ENCODE data around the gene DOK4.
A peak's percentile ranks its signal among the peaks of the same experiment; 100 is the strongest.

Gene DOK4

GRCh38 chr16:57485916-57486857 is at the start of gene DOK4:
Gene DOK4, minus strand, starts transcription at chr16:57486493. Its CDS starts 6,986 bp downstream, at chr16:57479507.
- DNase-seq = peak; percentile 84

DNA sequence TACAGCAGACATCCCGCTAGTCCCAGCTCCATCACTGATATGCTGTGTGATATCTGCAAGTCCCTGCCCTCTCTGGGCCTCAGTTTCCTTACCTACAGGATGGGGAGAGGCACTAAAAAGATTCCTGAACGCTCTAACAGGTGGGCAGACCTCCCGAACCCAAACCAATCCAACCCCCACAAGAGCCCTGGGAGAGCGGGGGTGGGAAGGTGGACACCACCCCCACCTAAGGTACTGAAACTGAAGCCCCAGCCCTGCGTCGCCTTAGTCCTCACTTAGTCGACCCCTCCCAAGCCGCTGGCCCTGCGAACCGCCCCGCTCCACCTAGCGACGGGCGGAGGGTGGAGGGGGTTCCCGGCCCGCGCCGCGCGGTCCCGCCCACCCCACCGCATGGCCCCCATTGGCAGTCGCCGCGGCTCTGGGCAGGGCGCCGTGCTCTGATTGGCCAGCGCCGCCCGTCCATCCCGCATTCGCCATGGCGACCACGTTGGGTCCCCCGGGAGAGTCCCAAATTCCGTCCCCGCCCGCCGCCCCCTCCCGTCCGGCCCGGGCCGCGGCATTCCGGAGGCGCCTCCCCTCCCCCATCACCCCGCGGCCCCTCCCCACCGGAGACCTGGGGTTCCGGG is 49.5 kb upstream of the DOK4 start:
- DNase-seq = peak; percentile 94

- DNase-seq = no peak
Observed at GRCh38 chr16:57534881-57535658, 48.8 kb upstream of the DOK4 start.

DNA sequence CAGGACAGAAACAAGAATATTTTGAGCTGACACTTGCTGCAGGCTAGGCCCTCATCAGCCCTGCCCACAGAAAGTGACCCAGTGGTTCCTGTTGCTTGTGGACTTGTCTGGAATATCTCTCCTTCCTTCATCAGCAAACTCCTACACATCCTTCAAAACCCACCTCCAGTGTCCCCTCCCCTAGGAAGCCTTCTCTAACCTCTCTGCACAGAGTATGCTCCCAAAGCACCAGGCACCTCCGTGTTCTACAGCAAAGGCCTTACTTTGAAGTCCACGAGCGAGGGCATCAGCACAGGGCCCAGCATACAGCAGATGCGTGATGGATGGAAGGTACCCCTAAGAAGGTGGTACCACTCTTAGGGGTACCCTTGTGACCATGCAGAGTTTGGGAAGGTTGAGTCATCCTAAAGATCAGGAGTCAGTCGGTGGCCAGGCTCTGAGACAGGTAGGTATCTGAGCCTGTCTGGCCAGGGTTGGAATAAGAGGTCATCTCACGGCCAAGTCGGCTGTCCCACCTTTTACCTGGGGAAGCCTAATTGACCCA is 48.1 kb upstream of the DOK4 start:
- no peak for DNase-seq

DNA sequence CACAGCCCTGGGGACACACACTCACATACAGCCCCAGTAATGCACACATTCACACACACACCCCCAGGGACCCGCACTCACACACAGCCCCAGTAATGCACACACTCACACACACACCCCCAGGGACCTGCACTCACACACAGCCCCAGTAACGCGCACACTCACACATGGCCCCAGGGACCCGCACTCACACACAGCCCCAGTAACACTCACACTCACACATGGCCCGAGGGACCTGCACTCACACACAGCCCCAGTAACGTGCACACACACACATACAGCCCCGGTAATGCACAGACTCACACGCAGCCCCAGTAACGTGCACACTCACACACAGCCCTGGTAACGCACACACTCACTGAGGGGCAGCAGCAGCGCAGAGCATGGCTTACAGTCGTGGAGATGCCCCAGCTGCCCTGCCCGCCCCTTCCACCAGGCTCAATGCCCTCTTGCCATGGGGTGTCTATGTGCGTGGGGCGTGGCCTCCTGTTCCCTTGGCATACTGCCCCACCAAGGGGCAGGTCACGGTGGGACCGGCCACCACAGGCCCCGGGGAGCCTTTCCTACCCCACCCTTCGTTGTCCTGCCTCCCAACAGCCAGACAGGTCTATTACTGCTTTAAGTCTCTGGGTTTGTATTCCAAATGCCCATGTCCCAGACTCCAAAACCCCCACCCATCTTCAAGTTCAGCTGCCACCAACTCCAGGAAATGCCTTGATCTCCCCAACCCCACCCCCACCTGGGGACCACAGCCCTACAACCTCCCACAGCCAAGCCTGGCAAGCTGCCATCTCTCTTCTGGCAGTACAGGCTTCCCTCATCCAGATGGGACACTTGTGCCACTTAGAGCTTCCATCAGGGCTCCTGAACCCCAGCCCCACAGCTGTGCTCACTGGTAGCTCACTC is 47.4 kb upstream of the DOK4 start:
- DNase-seq = no peak

- DNase-seq = no peak
Observed at GRCh38 chr16:57532266-57532625, 46.0 kb upstream of the DOK4 start.

GRCh38 chr16:57531635-57532265 is 45.5 kb upstream of the DOK4 start:
- no peak for DNase-seq

DNA sequence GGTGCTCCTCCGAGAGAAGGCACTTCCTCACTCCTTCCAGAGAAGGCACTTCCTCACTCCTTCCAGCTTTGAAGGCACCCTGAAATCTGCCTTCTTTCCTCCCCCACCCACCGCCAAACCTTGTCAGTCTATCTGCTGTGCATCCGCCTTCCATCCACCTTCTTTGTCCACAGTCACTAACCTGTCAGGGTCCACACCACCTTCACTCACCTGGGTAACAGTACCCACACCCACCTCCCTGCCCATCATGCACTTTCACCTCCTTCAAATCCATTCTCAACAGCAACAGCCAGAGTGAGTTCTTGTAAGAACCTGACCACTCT is 44.9 kb upstream of the DOK4 start:
- no peak for DNase-seq

DNA sequence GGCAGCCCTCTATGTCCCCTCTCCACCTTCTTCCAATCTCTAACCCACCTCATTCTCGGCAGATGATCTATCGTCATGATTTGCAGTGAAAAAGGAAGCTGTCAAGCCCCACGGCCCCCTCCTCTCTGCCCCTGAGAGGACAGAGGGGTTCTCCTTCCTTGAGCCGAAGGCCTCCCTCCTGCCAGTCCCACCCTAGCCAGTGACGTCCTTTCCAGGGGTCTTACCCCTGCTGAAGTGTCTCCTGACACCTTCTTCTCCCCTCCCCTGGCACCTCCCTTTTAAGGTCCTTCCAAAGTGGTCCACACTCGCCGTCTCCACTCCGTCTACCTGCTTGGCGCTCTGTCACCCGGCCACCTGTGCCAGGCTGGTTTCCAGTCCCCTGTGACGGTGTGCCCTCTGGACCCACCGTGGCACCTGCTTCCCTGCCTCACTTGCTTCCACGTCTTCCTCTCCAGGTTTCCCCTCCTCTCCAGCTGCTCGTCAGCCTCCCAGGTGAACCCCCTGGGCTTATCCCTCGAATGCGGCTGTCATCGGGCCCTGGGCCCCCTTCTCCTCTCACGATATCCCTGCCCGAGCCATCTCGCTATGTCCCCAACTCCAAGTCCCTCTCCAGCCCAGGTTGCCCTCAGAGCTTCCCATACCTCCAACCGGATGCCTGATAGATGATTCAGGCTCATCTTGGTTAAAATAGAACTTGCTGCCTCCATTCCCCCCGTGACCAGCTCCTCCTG is 44.4 kb upstream of the DOK4 start:
- no peak for DNase-seq

DNA sequence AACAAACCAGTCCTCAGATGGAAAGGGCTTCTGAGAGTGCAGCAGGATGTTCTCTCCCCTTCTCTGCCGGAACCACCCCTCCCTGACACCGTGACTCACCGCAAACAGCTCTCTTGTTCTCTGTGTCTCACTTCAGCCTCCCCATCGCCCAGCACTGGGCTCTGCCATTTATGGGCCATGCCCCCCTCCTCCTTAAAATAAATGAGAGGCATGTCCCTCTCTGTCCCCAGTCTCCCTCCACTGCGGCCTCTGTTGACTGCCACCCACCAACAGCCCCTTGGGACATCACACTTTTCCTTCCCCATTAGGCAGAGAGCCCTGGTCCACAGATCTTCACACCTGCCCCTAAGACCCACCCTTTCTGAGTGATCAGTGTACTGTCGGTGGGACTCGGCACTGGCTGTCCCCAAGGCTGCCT is 43.8 kb upstream of the DOK4 start:
- DNase-seq = peak; percentile 68

- no peak for DNase-seq
Observed at GRCh38 chr16:57529391-57530103, 43.3 kb upstream of the DOK4 start.

- DNase-seq = no peak
Observed at GRCh38 chr16:57528499-57529390, 42.5 kb upstream of the DOK4 start.

DNA sequence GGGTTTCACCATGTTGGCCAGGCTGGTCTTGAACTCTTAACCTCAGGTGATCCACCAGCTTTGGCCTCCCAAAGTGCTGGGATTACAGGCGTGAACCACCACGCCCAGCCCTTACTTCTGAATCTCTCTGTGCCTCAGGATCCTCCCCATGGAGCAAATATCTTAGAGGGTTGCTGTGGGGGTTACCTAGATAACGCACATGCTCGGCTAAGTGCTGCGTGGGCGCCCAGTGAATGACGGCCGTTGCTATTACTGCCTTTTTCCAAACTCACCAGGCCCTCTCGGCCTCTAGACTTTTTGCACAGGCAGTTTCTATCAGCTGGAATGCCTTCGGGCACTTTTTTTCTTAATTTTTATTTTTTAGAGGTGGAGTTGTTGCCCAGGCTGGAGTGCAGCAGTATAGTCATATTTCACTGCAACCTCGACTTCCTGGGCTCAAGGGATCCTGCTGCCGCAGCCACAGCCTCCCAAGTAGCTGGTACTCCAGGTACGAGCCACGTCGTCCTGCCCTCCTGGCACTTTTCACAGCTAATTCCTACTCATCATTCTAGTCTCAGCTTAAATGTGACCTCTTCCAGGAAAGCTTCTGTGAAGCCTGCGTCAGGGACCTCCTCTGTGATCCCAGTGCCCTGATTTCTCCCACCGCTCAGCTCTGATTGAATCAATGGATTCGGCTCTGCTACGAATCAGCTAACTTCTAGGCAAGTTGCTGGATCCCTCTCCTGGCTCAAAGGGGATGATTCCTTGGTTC is 41.5 kb upstream of the DOK4 start:
- no peak for DNase-seq

DNA sequence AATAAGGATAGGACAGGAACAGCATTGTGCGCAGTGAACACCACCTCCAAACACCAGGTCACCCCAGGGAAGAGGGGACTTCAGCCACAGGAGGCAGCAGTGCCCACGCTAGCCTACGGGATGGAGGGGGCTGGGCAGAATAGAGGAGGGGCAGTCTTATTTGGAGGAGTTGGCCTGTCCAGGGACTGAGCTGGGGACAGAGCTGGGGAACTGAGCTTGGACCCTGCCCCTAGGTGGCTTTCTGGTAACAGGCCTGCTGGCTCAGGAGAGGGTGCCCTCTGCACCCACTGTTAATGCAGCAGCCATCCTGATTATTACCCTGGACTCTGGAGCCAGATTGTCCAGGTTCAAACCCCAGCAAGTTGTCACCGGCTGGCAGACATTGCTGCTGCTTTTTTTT is 40.7 kb upstream of the DOK4 start:
- no peak for DNase-seq

GRCh38 chr16:57526498-57526897 is 40.2 kb upstream of the DOK4 start:
- DNase-seq = no peak

DNA sequence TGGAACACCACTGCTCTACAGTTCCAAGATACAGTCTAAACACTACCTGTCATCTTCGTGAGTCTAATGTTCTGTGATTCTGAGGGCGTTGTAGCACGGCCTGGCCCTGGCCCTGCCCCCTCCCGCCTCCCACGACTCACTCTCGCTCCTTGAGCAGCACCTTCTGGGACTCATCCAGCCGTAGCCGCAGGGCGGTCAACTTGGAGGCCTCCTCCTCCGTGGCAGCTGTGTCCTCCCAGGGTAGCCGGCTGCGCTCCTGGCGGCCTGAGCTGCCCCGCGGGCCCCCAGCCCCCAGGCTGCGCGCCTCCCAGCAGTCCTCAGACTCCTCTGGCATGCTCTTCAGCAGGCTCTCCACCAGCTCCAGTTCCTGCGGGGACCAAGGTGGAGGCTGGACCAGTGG is 39.5 kb upstream of the DOK4 start:
- DNase-seq = no peak

DNA sequence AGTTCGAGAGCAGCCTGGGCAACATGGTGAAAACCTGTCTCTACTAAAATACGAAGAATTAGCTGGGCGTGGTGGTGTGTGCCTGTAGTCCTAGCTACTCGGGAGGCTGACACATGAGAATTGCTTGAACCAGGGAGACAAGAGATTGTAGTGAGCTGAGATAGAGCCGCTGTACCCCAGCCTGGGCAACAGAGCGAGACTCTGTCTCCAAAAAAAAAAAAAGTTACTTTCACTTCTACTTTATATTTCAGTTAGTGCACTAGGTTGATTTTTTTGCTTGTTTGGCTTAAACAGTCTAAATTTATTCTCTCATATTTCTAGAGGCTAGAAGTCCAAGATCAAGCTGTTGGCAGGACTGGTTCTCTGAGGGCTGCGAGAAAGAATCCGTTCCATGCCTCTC is 36.7 kb upstream of the DOK4 start:
- DNase-seq = no peak

GRCh38 chr16:57519796-57520360 is 33.6 kb upstream of the DOK4 start:
- DNase-seq = peak; percentile 82
